Measurements from ENCODE around the gene EPS8L2. TPM values are rescaled to one million over a fixed set of nuclear protein-coding genes. Genes with fewer than 3 reads are reported as not detected.
"Not testable (repeated sequence)": the region's sequence is repeated elsewhere in the genome, so short reads cannot be mapped to it uniquely, and the experiment has no call there.

The EPS8L2 gene
- total RNA-seq, 1 donor: 55.3 TPM

DNA sequence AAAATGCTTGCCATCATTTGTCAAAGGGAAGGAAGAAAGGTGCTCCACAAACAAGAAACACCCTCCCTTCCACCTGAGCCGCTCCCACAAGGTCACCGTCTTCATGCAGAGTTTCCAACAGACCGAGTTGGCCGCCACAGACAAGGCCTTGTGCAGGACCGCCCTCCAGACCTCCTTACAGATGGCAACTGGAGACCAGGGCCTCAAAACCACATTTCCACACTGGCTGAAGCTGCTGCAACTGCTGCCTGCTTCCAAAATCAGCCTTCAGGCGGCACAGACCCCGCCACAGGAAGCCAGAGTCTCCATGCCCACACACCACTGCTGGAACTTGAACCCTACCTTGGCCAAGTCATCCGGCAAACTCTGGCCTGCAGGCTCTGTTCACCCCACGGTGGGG is 17.4 kb upstream of the EPS8L2 start:
- no peak for DNase-seq (ENCODE audit: low read depth)
- TF ChIP-seq, protein P1, sequence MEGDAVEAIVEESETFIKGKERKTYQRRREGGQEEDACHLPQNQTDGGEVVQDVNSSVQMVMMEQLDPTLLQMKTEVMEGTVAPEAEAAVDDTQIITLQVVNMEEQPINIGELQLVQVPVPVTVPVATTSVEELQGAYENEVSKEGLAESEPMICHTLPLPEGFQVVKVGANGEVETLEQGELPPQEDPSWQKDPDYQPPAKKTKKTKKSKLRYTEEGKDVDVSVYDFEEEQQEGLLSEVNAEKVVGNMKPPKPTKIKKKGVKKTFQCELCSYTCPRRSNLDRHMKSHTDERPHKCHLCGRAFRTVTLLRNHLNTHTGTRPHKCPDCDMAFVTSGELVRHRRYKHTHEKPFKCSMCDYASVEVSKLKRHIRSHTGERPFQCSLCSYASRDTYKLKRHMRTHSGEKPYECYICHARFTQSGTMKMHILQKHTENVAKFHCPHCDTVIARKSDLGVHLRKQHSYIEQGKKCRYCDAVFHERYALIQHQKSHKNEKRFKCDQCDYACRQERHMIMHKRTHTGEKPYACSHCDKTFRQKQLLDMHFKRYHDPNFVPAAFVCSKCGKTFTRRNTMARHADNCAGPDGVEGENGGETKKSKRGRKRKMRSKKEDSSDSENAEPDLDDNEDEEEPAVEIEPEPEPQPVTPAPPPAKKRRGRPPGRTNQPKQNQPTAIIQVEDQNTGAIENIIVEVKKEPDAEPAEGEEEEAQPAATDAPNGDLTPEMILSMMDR (IDR thresholded peaks at IDR 0.05; ENCODE audit: insufficient read depth, low read depth, low read length): no peak
- no peak overlapping the region for H3K4me3 ChIP-seq (ENCODE audit: low read depth, low read length)

DNA sequence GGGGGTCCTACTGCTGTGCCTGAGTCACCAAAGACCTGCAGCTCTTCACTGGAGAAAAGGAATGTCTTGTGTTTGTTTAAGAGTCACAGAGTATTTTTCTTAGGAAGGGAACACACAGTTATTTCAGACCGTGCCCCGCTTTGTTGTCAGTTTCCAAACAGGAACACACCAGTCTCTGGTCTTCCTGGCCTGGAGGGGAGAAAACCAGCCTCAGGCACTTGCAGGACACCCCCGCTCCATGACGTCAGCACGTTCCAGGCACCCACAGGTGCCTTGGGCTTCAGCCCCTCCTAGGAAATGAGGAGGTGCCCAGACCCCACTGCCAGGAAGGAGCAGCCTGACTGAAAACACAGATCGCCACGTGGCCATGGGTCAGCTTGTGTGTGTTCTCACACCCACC is 16.4 kb upstream of the EPS8L2 start:
- TF ChIP-seq, protein P1 (IDR thresholded peaks at IDR 0.05; ENCODE audit: insufficient read depth, low read depth, low read length): no peak
- no peak overlapping the region for H3K4me3 ChIP-seq (ENCODE audit: low read depth, low read length)
- DNase-seq (ENCODE audit: low read depth): no peak

DNA sequence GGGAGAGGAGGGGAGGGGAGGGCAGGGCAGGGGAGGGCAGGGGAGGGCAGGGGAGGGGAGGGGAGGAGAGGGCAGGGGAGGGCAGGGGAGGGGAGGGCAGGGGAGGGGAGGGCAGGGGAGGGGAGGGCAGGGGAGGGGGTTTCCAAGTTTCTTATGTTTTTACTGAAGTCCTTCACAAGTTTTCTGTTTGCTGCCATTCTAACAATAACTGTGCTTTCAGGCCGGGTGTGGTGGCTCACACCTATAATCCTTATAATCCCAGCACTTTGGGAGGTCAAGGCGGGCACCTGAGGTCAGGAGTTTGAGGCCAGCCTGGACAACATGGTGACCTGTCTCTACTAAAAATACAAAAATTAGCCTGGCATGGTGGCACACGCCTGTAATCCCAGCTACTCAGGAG is 15.8 kb upstream of the EPS8L2 start:
- H3K4me3 ChIP-seq (ENCODE audit: low read depth, low read length); DNase-seq (ENCODE audit: low read depth): not testable (repeated sequence)

DNA sequence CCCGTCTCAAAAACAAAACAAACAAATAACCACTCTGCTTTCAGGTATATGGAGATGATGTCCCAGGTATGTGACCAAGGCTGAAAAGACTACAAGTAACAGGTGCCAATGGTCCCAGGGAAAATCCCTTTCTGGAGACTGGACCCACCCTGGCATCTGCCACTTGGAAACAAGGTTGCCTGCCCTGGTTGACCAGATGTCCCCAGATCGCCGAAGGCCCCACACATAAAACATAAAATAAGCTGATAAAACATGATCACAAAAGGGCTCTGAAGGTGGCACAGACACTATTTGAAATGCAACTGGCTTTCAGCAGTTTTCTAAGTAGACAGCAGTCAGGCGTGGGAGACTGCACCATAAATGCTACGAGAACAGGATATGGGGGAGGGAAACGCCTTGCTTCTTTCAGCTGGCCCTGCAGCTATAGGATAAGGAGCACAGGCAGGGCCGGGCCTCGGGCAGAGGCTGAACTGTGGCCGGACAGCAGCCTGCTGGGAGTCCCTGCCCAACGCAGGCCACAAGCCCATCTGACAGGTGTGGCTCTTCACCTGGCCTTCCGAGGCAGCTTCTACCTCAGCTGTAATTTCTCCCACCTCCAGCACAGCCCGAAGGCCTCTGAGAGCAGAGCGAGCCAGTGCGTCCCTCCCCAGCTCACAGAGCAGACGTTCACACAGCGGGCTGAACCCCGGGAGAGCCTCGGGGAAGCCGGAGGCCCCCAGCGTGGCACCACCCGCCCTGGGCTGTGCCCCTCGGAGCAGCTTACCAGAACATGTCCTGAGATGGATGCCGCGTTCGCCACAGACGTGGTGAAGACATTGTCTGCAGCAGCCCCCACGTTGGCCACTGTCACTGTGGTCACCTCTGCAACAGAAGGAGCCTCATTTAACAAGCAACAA is 15.0 kb upstream of the EPS8L2 start:
- peak; percentile 35 for DNase-seq (ENCODE audit: low read depth)
- TF ChIP-seq, protein P1 (IDR thresholded peaks at IDR 0.05; ENCODE audit: insufficient read depth, low read depth, low read length): no peak
- H3K4me3 ChIP-seq (ENCODE audit: low read depth, low read length): no peak overlapping the region

DNA sequence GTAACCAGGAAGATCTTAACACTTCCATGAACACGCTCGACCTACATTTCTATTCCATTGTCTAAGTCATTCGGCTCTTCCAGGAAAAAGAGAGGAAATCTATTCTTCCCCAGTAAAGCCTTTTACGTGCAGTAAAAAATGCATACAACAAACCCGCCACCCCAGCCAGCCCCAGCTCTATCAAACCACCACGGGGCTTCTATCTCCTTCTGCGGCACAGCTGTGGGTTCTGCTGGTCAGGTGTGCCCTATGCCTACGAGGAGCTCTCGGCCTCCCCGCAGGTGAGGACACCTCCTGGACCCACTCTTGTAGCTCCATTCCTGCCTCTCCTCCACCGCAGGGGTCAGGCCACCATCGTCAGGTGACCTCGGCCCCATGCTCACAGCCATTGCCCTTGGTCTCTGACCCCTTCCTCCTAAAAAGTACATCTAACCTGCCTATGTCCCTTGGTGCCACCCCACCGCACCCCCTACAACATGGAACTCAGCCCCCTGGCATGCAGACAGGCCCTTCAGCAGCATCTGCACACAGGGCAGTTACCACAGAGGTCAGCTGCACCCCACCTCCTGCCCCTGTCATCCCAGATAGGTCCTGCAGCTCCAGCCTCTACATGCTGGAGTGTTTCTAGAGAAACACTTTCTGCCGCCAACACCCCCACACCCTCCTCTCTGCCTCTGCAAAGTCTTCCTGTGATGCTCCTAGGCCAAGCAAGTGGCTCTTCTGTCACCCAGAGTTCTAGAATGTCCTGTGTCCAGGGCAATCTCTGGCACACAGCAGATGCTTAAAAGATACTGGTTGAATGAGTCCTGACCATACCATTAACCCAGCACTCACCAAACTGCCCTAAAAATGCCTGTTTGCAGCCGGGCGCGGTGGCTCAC is 14.1 kb upstream of the EPS8L2 start:
- TF ChIP-seq, protein P1 (IDR thresholded peaks at IDR 0.05; ENCODE audit: insufficient read depth, low read depth, low read length): no peak
- H3K4me3 ChIP-seq (ENCODE audit: low read depth, low read length): no peak overlapping the region

DNA sequence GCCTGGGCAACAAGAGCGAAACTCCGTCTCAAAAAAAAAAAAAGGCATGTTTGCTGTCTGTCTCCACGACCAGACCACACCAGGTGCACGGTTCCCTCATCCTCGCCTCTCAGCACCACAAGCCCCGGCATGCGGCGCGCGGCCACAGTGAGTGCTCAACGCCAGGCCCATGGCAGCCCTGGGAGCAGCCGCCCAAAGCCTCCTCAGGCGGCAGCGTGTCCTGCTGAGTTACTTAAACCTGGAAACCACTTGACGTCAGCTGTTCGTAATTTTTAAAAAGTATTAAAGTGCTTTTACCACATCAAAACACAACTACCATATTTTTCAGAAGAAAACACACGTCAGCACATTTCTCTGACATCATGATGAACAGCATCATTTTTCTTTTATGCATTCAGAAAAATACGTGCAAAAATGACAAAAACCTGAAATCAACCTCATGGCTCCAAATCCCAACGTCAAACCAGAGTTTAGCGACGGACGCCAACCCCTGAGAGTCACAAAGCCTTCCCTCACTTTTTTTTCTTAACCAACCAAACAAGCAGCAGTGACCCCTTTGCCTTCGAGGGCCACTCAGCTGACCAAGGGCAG is 13.1 kb upstream of the EPS8L2 start:
- TF ChIP-seq, protein P1 (IDR thresholded peaks at IDR 0.05; ENCODE audit: insufficient read depth, low read depth, low read length): no peak
- DNase-seq (ENCODE audit: low read depth): peak; percentile 16
- peak overlapping the region; percentile 71 for H3K4me3 ChIP-seq (ENCODE audit: low read depth, low read length)

More for the DNA sequence above, 14.1 kb upstream of the EPS8L2 start:
- DNase-seq (ENCODE audit: low read depth): no peak

DNA sequence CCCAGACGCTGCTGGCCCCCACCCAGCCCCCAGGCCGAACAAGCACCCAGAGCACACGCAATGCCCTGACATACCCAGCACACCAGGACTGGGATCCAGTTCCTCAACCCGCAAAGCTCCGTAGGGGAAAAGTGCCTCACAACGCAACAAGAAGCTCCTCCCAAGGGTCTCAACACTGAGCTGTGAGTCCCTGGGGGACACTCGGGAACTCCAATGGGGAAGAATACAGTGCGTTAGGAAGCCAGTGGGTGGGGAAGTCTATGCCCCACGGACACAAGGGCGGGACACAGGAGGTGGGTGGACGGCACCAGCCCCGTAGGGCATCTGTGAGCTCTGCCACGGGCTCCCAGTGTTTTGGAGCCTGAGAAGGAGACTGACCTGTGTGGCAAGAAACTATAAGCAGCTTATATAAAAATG is 12.6 kb upstream of the EPS8L2 start:
- TF ChIP-seq, protein P1 (IDR thresholded peaks at IDR 0.05; ENCODE audit: insufficient read depth, low read depth, low read length): no peak
- peak; percentile 41 for DNase-seq (ENCODE audit: low read depth)
- H3K4me3 ChIP-seq (ENCODE audit: low read depth, low read length): peak overlapping the region; percentile 71

All from fibroblast of villous mesenchyme (primary cell).